Adrenal gland (tissue), 12 donors: ENCODE measurements around the gene USF3. TPM values are rescaled to one million over a fixed set of nuclear protein-coding genes. Genes with fewer than 3 reads are reported as not detected.

Experiments
- DNase-seq, 7 donors: peaks; one replicate each; pipeline ENCODE4 v3.0.0-alpha.2; 2019 to 2020
- H3K27ac ChIP-seq, 5 donors: fragments of 200-600 bp; sonication (generic) in 4 of 5; 1 replicate in 3 of 5; 2 replicates in 2 of 5; pipeline versions ENCODE4 v1.5.1 to v1.8.0; 2016 to 2020; ENCODE audit warnings: mild to moderate bottlenecking in 1 of 5
- H3K27me3 ChIP-seq: fragments of 200-600 bp; 2 replicates; pipeline ENCODE4 v1.8.0; 2021
- H3K36me3 ChIP-seq, 2 donors: fragments of 200-600 bp; replicated peaks in 1 of 2; 1 replicate in 1 of 2; 2 replicates in 1 of 2; pipeline versions ENCODE4 v1.5.1 to v1.8.0; 2018 to 2022
- H3K4me1 ChIP-seq, 2 donors: fragments of 200-600 bp; replicated peaks in 1 of 2; 1 replicate in 1 of 2; 2 replicates in 1 of 2; pipeline versions ENCODE4 v1.5.1 to v1.8.0; 2018 to 2021
- H3K4me3 ChIP-seq, 4 donors: fragments of 200-600 bp; sonication (generic) in 3 of 4; one replicate each; pipeline ENCODE4 v1.5.1; 2016 to 2018
- H3K9me3 ChIP-seq, 3 donors: fragments of 200-600 bp; sonication (generic) in 1 of 3; replicated peaks in 1 of 3; 1 replicate in 2 of 3; 2 replicates in 1 of 3; pipeline versions ENCODE4 v1.5.1 to v1.8.0; 2016 to 2021
- POLR2A ChIP-seq, 2 donors: fragments of 450-650 bp; IDR thresholded peaks; one replicate each; pipeline ENCODE4 v1.6.1; 2017; ENCODE audit warnings: antibody characterized with exemption in 2 of 2, mild to moderate bottlenecking in 2 of 2, moderate library complexity in 1 of 2
- WGBS, 4 donors: extraction: QIAGEN DNeasy Blood & Tissue Kit in 2 of 4; methylation state at CpG; one replicate each; pipeline versions ENCODE4 v1.1.5 to v1.1.7; 2013 to 2017; 5-methylcytosine and 5-hydroxymethylcytosine counted together
- intact Hi-C, 2 donors: fragments of 100-400 bp; cut with DNase I; formaldehyde crosslinking; loops; one replicate each; pipeline versions ENCODE4 v1.14.1 to v1.15.0; 2022 to 2023
- polyA plus RNA-seq, 3 donors: library from polyadenylated mRNA; stranded (reverse); fragments of 200-250 nt in 2 of 3; fragments of 350-450 nt in 1 of 3; fragmentation: Illumina TruSeq in 1 of 3; extraction: RNeasy Lipid Tissue Mini Kit (QIAGEN cat#74804) in 1 of 3; gene quantifications; one replicate each; pipeline ENCODE4 v1.2.3, GENCODE V29; 2013 to 2014
- total RNA-seq, 9 donors: library from RNA; depleted of rRNA in 4 of 9; stranded (reverse); fragments of >200 nt in 4 of 9; fragments of 120-200 nt in 1 of 9; fragmentation: NEBNext Ultra II Directional in 1 of 9; extraction: Animal tissue kit (Norgen Biotek cat#: 25700) in 1 of 9; gene quantifications; one replicate each; pipeline versions ENCODE4 v1.1.0 to v1.2.4, GENCODE V29; 2013 to 2023
- TF ChIP-seq, protein P1 (sequence below), 6 experiments: fragments of 450-650 bp in 4 of 6; fragments of 200-600 bp in 2 of 6; sonication (generic) in 1 of 6; IDR thresholded peaks; 1 replicate in 5 of 6; 2 replicates in 1 of 6; pipeline versions ENCODE4 v1.5.1 to v1.8.0; 2016 to 2021; ENCODE audit warnings: antibody characterized with exemption in 6 of 6, mild to moderate bottlenecking in 2 of 6, moderate library complexity in 1 of 6
- donor health status: healthy with polysubstance abuse.
- donor health status: Bipolar disorder and iron deficiency.
- donor health status: DM: yes; HTN: yes; CAD: no.
- donor health status: DM: no; HTN: no; CAD: no.
- donor health status: DM: no; HTN: no; CAD: no.
- donor health status: DM: yes; HTN: yes; CAD: no.

Gene USF3
- total and polyA plus RNA-seq, 12 donors, result 3.9 to 22.4 (median 14.4) TPM

DNA sequence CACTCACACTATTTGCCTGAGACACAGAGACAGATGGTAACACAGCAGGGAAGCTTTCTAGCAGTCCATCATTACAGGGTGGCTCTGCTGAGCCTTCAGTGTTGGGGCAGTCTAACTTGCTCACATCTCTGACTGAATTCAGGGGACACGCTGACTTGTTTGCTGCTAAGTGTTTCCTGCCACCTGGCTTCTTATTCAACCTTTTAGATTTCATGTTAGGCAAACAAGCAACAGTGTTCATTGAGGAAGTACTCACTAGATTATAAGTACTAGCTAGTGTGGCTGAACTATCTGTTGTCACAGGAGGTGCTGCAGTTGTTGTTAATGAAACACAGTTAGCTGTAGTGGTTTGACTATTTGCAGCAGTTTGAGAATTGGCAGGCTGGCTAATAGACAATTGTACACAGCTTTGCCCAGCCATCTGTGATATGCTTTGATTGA lies 37.3 kb downstream of the USF3 start:
- no peak for DNase-seq
- Histone ChIP-seq H3K4me1 (no peaks in the 10 kb centered on the region), H3K9me3 (no peaks in the 10 kb centered on the region), H3K36me3 (peaks cover 0 to 23% of the 10 kb centered on the region in 2 donors), H3K4me3 (no peak overlapping the region), H3K27ac (no peak overlapping the region), H3K27me3 (no peaks in the 10 kb centered on the region)
- no peak for TF ChIP-seq POLR2A (IDR thresholded peaks at IDR 0.05)
- TF ChIP-seq, protein P1, sequence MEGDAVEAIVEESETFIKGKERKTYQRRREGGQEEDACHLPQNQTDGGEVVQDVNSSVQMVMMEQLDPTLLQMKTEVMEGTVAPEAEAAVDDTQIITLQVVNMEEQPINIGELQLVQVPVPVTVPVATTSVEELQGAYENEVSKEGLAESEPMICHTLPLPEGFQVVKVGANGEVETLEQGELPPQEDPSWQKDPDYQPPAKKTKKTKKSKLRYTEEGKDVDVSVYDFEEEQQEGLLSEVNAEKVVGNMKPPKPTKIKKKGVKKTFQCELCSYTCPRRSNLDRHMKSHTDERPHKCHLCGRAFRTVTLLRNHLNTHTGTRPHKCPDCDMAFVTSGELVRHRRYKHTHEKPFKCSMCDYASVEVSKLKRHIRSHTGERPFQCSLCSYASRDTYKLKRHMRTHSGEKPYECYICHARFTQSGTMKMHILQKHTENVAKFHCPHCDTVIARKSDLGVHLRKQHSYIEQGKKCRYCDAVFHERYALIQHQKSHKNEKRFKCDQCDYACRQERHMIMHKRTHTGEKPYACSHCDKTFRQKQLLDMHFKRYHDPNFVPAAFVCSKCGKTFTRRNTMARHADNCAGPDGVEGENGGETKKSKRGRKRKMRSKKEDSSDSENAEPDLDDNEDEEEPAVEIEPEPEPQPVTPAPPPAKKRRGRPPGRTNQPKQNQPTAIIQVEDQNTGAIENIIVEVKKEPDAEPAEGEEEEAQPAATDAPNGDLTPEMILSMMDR (IDR thresholded peaks at IDR 0.05), result no peak
- 80 to 100% (median 94%) methylated on average over 1 of the region's 1 CpG for WGBS, 4 donors
- intact Hi-C loops, result no loop called here

DNA sequence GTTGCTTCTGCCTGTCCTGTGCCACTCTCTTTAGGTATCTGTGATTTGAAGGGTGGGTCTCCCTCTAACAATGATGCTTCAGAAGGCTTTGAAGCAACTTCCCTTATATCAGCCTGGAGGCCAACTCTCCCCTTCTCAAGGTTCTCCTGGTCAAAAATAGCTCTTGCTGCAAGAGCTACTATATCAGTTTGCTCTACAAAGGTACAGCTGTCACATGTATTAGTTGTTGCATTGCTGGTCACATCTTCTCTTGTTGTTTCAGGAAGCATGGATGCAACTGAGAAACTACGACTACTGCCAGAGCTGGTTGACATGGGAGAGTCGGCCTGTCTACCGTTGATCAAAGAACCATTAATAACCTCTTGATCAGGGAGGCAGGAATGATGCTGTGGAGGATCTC lies 38.3 kb downstream of the USF3 start:
- TF ChIP-seq, protein P1 (IDR thresholded peaks at IDR 0.05), result no peak
- TF ChIP-seq POLR2A (IDR thresholded peaks at IDR 0.05), result no peak
- Histone ChIP-seq H3K36me3 (peaks cover 0 to 23% of the 10 kb centered on the region in 2 donors), H3K4me1 (no peaks in the 10 kb centered on the region)

DNA sequence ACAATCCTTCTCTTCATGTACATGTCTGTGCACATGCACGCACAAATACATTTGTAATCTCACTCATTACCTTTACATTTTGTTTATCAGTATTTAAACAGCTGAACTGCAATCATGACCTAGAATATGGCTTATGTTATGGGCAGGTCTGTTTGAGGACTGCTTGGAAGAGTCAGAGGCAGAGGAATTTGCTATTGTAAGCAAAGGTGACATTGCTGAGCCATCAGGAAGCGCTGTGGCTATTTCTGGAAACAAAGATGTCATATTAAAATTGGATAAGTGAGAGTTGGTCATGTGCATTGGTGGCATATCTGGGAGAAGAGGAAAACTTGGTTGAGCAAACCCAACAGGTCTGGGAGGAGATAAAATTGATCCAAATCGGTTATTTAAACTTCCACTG lies 41.6 kb downstream of the USF3 start:
- H3K36me3 ChIP-seq, result peaks cover 0 to 9% of the 10 kb centered on the region in 2 donors
- intact Hi-C loops, result no loop called here
- H3K27ac ChIP-seq, result no peak overlapping the region
- no peak for TF ChIP-seq POLR2A (IDR thresholded peaks at IDR 0.05)
- TF ChIP-seq, protein P1 (IDR thresholded peaks at IDR 0.05), result no peak
- WGBS, 4 donors, result 91 to 95% (median 93%) methylated on average over 3 of the region's 3 CpGs
- no peak overlapping the region for H3K4me3 ChIP-seq
- DNase-seq, result no peak
- H3K27me3 ChIP-seq, result no peaks in the 10 kb centered on the region
- H3K4me1 ChIP-seq, result no peaks in the 10 kb centered on the region
- no peaks in the 10 kb centered on the region for H3K9me3 ChIP-seq

More for the DNA sequence above, 38.3 kb downstream of the USF3 start:
- intact Hi-C loops, result no loop called here
- Histone ChIP-seq H3K9me3 (no peaks in the 10 kb centered on the region), H3K4me3 (no peak overlapping the region), H3K27me3 (no peaks in the 10 kb centered on the region), H3K27ac (no peak overlapping the region)
- WGBS, 4 donors, result 89 to 96% (median 93%) methylated on average over 3 of the region's 3 CpGs
- no peak for DNase-seq

DNA sequence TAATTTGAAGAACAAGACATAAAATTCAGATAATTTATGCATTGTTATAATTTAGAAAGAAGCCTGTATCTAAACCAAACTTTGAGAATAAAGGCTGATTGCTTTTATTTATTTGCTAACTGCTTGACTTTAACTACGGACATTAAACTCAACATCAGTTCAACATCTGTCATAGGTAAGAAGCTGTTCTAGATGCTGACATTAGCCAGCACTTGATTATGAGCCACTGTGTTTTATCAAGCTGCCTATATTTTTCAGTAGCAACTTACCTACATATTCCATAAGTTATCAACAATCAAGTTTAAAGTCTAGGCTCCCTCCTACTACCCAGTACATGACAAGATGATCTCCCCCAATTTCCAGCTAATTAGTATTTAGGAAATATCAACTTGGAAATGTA lies 42.1 kb downstream of the USF3 start:
- DNase-seq, result no peak
- intact Hi-C loops, result no loop called here
- H3K4me1 ChIP-seq, result no peaks in the 10 kb centered on the region
- H3K36me3 ChIP-seq, result peaks cover 0 to 4% of the 10 kb centered on the region in 2 donors
- 81 to 91% (median 86%) methylated on average over 1 of the region's 1 CpG for WGBS, 4 donors
- H3K27me3 ChIP-seq, result no peaks in the 10 kb centered on the region
- no peak overlapping the region for H3K4me3 ChIP-seq
- H3K9me3 ChIP-seq, result no peaks in the 10 kb centered on the region
- H3K27ac ChIP-seq, result no peak overlapping the region
- TF ChIP-seq, protein P1 (IDR thresholded peaks at IDR 0.05), result no peak
- no peak for TF ChIP-seq POLR2A (IDR thresholded peaks at IDR 0.05)
